A549 (cell line): ENCODE data around the gene STK16. TPM values are rescaled to one million over a fixed set of nuclear protein-coding genes. Genes with fewer than 3 reads are reported as not detected.

Experiments used
- ATAC-seq, 2 experiments: fragments of 200-7000 bp in 1 of 2; fragments of >200 bp in 1 of 2; cut with Nextera tagmentation in 1 of 2; cut with Tn5 transposase in 1 of 2; 3 replicates each; pipeline versions ENCODE4 v1.8.0 to v1.9.1; 2018 to 2020; ENCODE audit warnings: mild to moderate bottlenecking in 1 of 2, moderate library complexity in 1 of 2
- CTCF ChIA-PET: fragments of 300-600 bp; sonication (Branson Sonifier 250); formaldehyde crosslinking; extraction: SDS; loops from one replicate; lab custom pipeline; 2021; ENCODE audit warnings: antibody characterized with exemption, inconsistent platforms; lab: Yijun Ruan, JAX
- POLR2A ChIA-PET: fragments of 350-600 bp; formaldehyde crosslinking; extraction: SDS; loops from one replicate; lab custom pipeline; 2021; ENCODE audit warnings: antibody characterized with exemption, inconsistent platforms; lab: Yijun Ruan, JAX
- DNase-seq, 2 experiments: peaks; one replicate each; pipeline versions ENCODE4 v3.0.0 to v3.0.0-alpha.2; 2011 to 2016; ENCODE audit warnings: low read depth in 1 of 2, low spot score in 1 of 2
- FAIRE-seq: peaks from 2 replicates; lab custom pipeline; 2011; peaks lifted over from hg19 to GRCh38; lab: Jason Lieb, UNC
- H3K27ac ChIP-seq, 2 experiments: fragments of >200 bp; sonication (Bioruptor Twin); formaldehyde crosslinking; 3 replicates each; pipeline ENCODE4 v1.5.1; 2016 to 2017
- H3K4me1 ChIP-seq: fragments of >200 bp; sonication (Bioruptor Twin); formaldehyde crosslinking; 3 replicates; pipeline ENCODE4 v1.6.1; 2016
- H3K4me2 ChIP-seq: fragments of >200 bp; sonication (Bioruptor Twin); formaldehyde crosslinking; 3 replicates; pipeline ENCODE4 v1.6.1; 2016
- H3K4me3 ChIP-seq: fragments of >200 bp; sonication (Bioruptor Twin); formaldehyde crosslinking; 3 replicates; pipeline ENCODE4 v1.5.1; 2016
- H3K9me3 ChIP-seq: fragments of >200 bp; sonication (Bioruptor Twin); formaldehyde crosslinking; 3 replicates; pipeline ENCODE4 v1.6.1; 2016
- BCL3 ChIP-seq: fragments of >200 bp; sonication (Bioruptor Twin); formaldehyde crosslinking; IDR thresholded peaks from 3 replicates; pipeline ENCODE4 v1.6.1; 2016
- CBX2 ChIP-seq: fragments of 200-600 bp; sonication (generic); IDR thresholded peaks from 2 replicates; pipeline ENCODE4 v1.6.1; 2016; ENCODE audit warnings: low read depth, mild to moderate bottlenecking, borderline replicate concordance
- CBX8 ChIP-seq: fragments of 200-600 bp; sonication (generic); IDR thresholded peaks from 2 replicates; pipeline ENCODE4 v1.6.1; 2016
- CEBPB ChIP-seq, 2 experiments: fragments of >200 bp in 1 of 2; sonication (Bioruptor Twin) in 1 of 2; formaldehyde crosslinking in 1 of 2; IDR thresholded peaks; 2 replicates each; pipeline ENCODE4 v1.6.1; 2012 to 2016
- CHD2 ChIP-seq: fragments of 150-350 bp; IDR thresholded peaks from 2 replicates; pipeline ENCODE4 v1.6.1; 2014; ENCODE audit warnings: low read length; ENCODE audit not compliant: partially characterized antibody
- EP300 ChIP-seq, 2 experiments: fragments of >200 bp; sonication (Bioruptor Twin); formaldehyde crosslinking; IDR thresholded peaks; 2 replicates in 1 of 2; 3 replicates in 1 of 2; pipeline ENCODE4 v1.6.1; 2016 to 2017
- ESRRA ChIP-seq: fragments of 150-350 bp; IDR thresholded peaks from 2 replicates; pipeline ENCODE4 v1.6.1; 2014; ENCODE audit warnings: mild to moderate bottlenecking, low read length, borderline replicate concordance
- FOSL2 ChIP-seq, 2 experiments: fragments of 450-650 bp in 1 of 2; fragments of >200 bp in 1 of 2; sonication (Bioruptor Twin) in 1 of 2; formaldehyde crosslinking; IDR thresholded peaks; 2 replicates each; pipeline versions ENCODE4 v1.5.0 to v1.6.1; 2016 to 2020; ENCODE audit warnings: mild to moderate bottlenecking in 1 of 2, moderate library complexity in 1 of 2
- FOXS1 ChIP-seq: fragments of 250-450 bp; sonication (Bioruptor Pico); IDR thresholded peaks from 2 replicates; pipeline ENCODE4 v1.5.0; 2020; ENCODE audit warnings: mild to moderate bottlenecking, moderate library complexity
- GATA3 ChIP-seq: IDR thresholded peaks from 2 replicates; pipeline ENCODE4 v1.6.1; 2012; ENCODE audit warnings: borderline replicate concordance
- HDAC2 ChIP-seq: fragments of 200-600 bp; sonication (generic); IDR thresholded peaks from 2 replicates; pipeline ENCODE4 v1.6.1; 2016
- HOXA7 ChIP-seq: fragments of 250-450 bp; sonication (Bioruptor Pico); IDR thresholded peaks from 2 replicates; pipeline ENCODE4 v1.5.0; 2020; ENCODE audit warnings: mild to moderate bottlenecking, moderate library complexity
- JUN ChIP-seq, 2 experiments: fragments of >200 bp; sonication (Bioruptor Twin); formaldehyde crosslinking; IDR thresholded peaks; 2 replicates in 1 of 2; 3 replicates in 1 of 2; pipeline ENCODE4 v1.6.1; 2016 to 2017
- JUNB ChIP-seq: fragments of >200 bp; sonication (Bioruptor Twin); formaldehyde crosslinking; IDR thresholded peaks from 2 replicates; pipeline ENCODE4 v1.6.1; 2016
- KDM1A ChIP-seq: fragments of 200-600 bp; sonication (generic); IDR thresholded peaks from 2 replicates; pipeline ENCODE4 v1.6.1; 2016; ENCODE audit warnings: low read depth, mild to moderate bottlenecking
- MAX ChIP-seq: IDR thresholded peaks from 2 replicates; pipeline ENCODE4 v1.6.1; 2012
- NR3C1 ChIP-seq: fragments of >200 bp; sonication (Bioruptor Twin); formaldehyde crosslinking; IDR thresholded peaks from 3 replicates; pipeline ENCODE4 v1.6.1; 2017
- POLR2A ChIP-seq: IDR thresholded peaks from 2 replicates; pipeline ENCODE4 v1.6.1; 2012; ENCODE audit warnings: mild to moderate bottlenecking, low read length
- POLR2AphosphoS2 ChIP-seq: conservative IDR thresholded peaks from 2 replicates; pipeline ENCODE4 v1.6.1; 2012; ENCODE audit warnings: low read length, improper control_type of control experiment, inconsistent platforms
- RFX5 ChIP-seq: fragments of 450-650 bp; IDR thresholded peaks from 2 replicates; pipeline ENCODE4 v1.7.1; 2014; ENCODE audit warnings: antibody characterized with exemption, mild to moderate bottlenecking, moderate library complexity
- SREBF2 ChIP-seq: fragments of 450-650 bp; IDR thresholded peaks from 2 replicates; pipeline ENCODE4 v1.6.1; 2014; ENCODE audit warnings: mild to moderate bottlenecking, moderate library complexity
- TP53 ChIP-seq: fragments of 250-450 bp; sonication (Bioruptor Pico); IDR thresholded peaks from 2 replicates; pipeline ENCODE4 v1.5.0; 2021; ENCODE audit warnings: mild to moderate bottlenecking, moderate library complexity
- ZC3H11A ChIP-seq: fragments of 450-650 bp; IDR thresholded peaks from 2 replicates; pipeline ENCODE4 v1.6.1; 2014; ENCODE audit warnings: antibody characterized with exemption, mild to moderate bottlenecking
- ZFP36 ChIP-seq: fragments of 450-650 bp; IDR thresholded peaks from 2 replicates; pipeline ENCODE4 v1.6.1; 2014; ENCODE audit warnings: borderline replicate concordance; ENCODE audit not compliant: partially characterized antibody
- WGBS: methylation state at CpG from one replicate; pipeline ENCODE4 v1.1.6; 2017; ENCODE audit errors: missing lambda C conversion rate; 5-methylcytosine and 5-hydroxymethylcytosine counted together
- polyA plus RNA-seq, 4 experiments: library from polyadenylated mRNA; depleted of rRNA in 3 of 4; stranded (reverse); fragments of >200 nt; fragmentation: RNase III in 1 of 4; extraction: RNeasy Plus Mini Kit Qiagen cat#74134 plus additional on column Dnase treatment in 1 of 4; gene quantifications; 2 replicates in 3 of 4; 3 replicates in 1 of 4; pipeline ENCODE4 v1.2.3, GENCODE V29; 2011 to 2017
- TF ChIP-seq, protein P1 (sequence below): fragments of >200 bp; sonication (Bioruptor Twin); formaldehyde crosslinking; IDR thresholded peaks from 3 replicates; pipeline ENCODE4 v1.5.1; 2016

The STK16 gene
- polyA plus RNA-seq, 2 of the 4 experiments (the other 2 are of a cell fraction): 37.0 to 43.3 TPM

- ChIA-PET POLR2A (interaction anchor here (0.9 kb wide), 1 partner anchor 18 kb away, joined by 11 read pairs; the partner anchor contains the start of gene TUBA4B), CTCF (interaction anchor here (1.3 to 4.6 kb wide), 6 partner anchors 10 to 53 kb away, joined by 3 to 24 read pairs (median 6); partner anchors contain the start of gene TUBA4A)
- WGBS: 100% methylated on average over 2 of the region's 2 CpGs
- Histone ChIP-seq H3K4me1 (peaks cover 61% of the 10 kb centered on the region), H3K4me2 (no peak overlapping the region), H3K9me3 (no peaks in the 10 kb centered on the region), H3K4me3 (no peak overlapping the region), H3K27ac (peak overlapping the region; percentile 29 to 96; a peak in 5 of 6 replicates)
- DNase-seq (no peak), ATAC-seq (no peak), FAIRE-seq (no peak)
- TF ChIP-seq CBX8 (no peak), BCL3 (no peak), TP53 (CRISPR knock-in tag) (no peak), ESRRA (no peak)
- TF ChIP-seq, protein P1, sequence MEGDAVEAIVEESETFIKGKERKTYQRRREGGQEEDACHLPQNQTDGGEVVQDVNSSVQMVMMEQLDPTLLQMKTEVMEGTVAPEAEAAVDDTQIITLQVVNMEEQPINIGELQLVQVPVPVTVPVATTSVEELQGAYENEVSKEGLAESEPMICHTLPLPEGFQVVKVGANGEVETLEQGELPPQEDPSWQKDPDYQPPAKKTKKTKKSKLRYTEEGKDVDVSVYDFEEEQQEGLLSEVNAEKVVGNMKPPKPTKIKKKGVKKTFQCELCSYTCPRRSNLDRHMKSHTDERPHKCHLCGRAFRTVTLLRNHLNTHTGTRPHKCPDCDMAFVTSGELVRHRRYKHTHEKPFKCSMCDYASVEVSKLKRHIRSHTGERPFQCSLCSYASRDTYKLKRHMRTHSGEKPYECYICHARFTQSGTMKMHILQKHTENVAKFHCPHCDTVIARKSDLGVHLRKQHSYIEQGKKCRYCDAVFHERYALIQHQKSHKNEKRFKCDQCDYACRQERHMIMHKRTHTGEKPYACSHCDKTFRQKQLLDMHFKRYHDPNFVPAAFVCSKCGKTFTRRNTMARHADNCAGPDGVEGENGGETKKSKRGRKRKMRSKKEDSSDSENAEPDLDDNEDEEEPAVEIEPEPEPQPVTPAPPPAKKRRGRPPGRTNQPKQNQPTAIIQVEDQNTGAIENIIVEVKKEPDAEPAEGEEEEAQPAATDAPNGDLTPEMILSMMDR: no peak
Measured at GRCh38 chr2:219271021-219271420, 25.7 kb downstream of the STK16 start.

DNA sequence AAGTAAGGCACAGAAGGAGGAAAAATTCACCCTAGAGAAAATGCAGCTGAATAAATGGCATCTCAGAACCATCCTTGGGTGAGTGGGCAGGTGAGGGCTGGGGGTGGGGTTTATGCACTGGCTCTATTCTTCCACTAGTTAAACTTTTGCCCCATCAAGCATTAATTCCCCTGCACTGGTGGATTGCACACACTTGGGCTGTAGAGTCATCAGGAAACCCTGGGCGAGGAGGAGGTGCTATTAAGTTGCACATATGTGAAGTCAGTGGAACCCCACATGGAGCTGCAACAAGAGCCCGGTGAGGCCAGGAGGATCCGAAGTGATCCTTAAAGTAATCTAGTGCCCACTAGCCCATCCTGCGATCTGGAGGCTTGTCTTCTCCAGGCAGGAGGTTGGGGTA, 27.1 kb downstream of the STK16 start:
- H3K27ac ChIP-seq: peak overlapping the region; percentile 96 to 99
- FAIRE-seq (no peak), DNase-seq (peak in 1 of 2 experiments; percentile 35), ATAC-seq (no peak)
- H3K4me2 ChIP-seq: peak overlapping the region; percentile 95
- peaks cover 69% of the 10 kb centered on the region for H3K4me1 ChIP-seq
- H3K9me3 ChIP-seq: no peaks in the 10 kb centered on the region
- CTCF ChIA-PET: interaction anchor here (0.9 to 16.2 kb wide), 3 partner anchors 11 to 23 kb away, joined by 3 to 540 read pairs (median 214); partner anchors contain the start of genes TUBA4A and TUBA4B
- no peak overlapping the region for H3K4me3 ChIP-seq
- POLR2A ChIA-PET: interaction anchor here (0.7 to 2.8 kb wide), 4 partner anchors 19 to 54 kb away, joined by 7 to 65 read pairs (median 26); partner anchors contain the start of genes ABCB6, TUBA4A and TUBA4B
- WGBS: 86% methylated on average over 4 of the region's 4 CpGs
- no peak for TF ChIP-seq POLR2AphosphoS2
- no peak for TF ChIP-seq JUN (IDR thresholded peaks at IDR 0.05)
- TF ChIP-seq KDM1A: no peak
- TF ChIP-seq SREBF2: no peak
- no peak for TF ChIP-seq RFX5
- no peak for TF ChIP-seq ZC3H11A
- TF ChIP-seq NR3C1: no peak
- no peak for TF ChIP-seq FOXS1 (CRISPR knock-in tag)
- no peak for TF ChIP-seq ZFP36
- no peak for TF ChIP-seq CBX8
- no peak for TF ChIP-seq POLR2A
- TF ChIP-seq, protein P1: no peak
- TF ChIP-seq HDAC2: no peak
- TF ChIP-seq HOXA7: no peak
- no peak for TF ChIP-seq EP300 (IDR thresholded peaks at IDR 0.05)
- no peak for TF ChIP-seq CBX2
- TF ChIP-seq CHD2: no peak

DNA sequence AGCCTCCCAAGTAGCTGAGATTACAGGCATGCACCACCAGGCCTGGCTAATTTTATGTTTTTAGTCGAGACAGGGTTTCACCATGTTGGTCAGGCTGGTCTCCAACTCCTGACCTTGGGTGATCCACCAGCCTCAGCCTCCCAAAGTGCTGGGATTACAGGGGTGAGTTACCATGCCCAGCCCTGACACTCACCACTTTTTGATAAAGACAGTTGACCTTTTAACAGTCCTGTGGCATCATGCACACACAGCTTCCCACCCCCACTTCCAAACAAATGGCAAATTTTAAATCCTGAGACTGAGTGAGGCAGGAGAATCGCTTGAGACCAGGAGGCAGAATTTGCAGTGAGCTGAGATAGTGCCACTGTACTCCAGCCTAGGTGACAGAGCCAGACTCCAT, 27.7 kb downstream of the STK16 start:
- Histone ChIP-seq H3K9me3 (no peaks in the 10 kb centered on the region), H3K4me2 (peak overlapping the region; percentile 95), H3K27ac (peak overlapping the region; percentile 96 to 99), H3K4me1 (peaks cover 75% of the 10 kb centered on the region), H3K4me3 (no peak overlapping the region)
- POLR2A ChIA-PET: interaction anchor here (0.7 to 2.8 kb wide), 6 partner anchors 8 to 55 kb away, joined by 3 to 65 read pairs (median 16); partner anchors contain the start of genes ABCB6, GLB1L, STK16 and TUBA4A
- peak in 1 of 2 experiments; percentile 85 for DNase-seq
- 22% methylated on average over 2 of the region's 2 CpGs for WGBS
- TF ChIP-seq FOSL2 (IDR thresholded peaks at IDR 0.05) (peak; percentile 65), FOSL2 (CRISPR knock-in tag; IDR thresholded peaks at IDR 0.05) (peak; percentile 95), SREBF2 (no peak), GATA3 (peak; percentile 76; the same call in 1 of the 2 replicates), EP300 (IDR thresholded peaks at IDR 0.05) (peak; percentile 25 to 59; a peak in 2 of 5 replicates), MAX (peak; percentile 72; the same call in 1 of the 2 replicates), CEBPB (IDR thresholded peaks at IDR 0.05) (0 out of 4 replicates have a peak, but pooled peaks of 1 of the 2 experiments have one; percentile 28), POLR2A (no peak), JUN (IDR thresholded peaks at IDR 0.05) (peak in 1 of 2 experiments; percentile 38; a peak in 2 of 5 replicates), JUNB (peak; percentile 52)
- CTCF ChIA-PET: interaction anchor here (0.6 to 16.2 kb wide), 6 partner anchors 12 to 93 kb away, joined by 3 to 540 read pairs (median 8); partner anchors contain the start of genes GLB1L, STK16, TUBA4A and TUBA4B
- peak in 1 of 2 experiments; percentile 18; a peak in 2 of 6 replicates for ATAC-seq
- FAIRE-seq: no peak
